HG02588 (cell line): Measurements from ENCODE around the gene MAP3K4.

ENCODE experiments used
- ATAC-seq: cut with Tn5 transposase; IDR thresholded peaks from one replicate; pipeline ENCODE4 v1.9.1; 2021; ENCODE audit warnings: mild to moderate bottlenecking, moderate library complexity; ENCODE audit not compliant: unreplicated experiment

The MAP3K4 gene

DNA sequence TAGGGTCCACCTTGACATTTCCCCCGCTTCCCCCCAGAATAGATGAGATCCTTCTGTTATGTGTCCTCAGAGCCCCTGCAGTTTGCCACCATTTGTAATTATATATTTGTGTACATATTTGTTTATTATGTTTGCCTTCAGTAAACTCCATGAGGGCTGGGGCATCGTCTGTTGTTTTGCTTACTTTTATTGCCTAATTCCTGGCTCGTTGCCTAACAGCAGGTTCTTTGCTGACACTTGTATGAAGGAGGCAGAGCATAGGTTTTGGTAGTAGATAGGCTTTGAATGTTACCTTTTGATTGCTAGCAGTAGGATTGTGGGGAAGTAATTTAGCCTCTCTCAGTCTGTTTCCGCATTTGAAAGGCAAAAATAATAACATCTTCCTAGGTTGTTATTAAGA is 9.9 kb downstream of the MAP3K4 start:
- ATAC-seq = no peak

DNA sequence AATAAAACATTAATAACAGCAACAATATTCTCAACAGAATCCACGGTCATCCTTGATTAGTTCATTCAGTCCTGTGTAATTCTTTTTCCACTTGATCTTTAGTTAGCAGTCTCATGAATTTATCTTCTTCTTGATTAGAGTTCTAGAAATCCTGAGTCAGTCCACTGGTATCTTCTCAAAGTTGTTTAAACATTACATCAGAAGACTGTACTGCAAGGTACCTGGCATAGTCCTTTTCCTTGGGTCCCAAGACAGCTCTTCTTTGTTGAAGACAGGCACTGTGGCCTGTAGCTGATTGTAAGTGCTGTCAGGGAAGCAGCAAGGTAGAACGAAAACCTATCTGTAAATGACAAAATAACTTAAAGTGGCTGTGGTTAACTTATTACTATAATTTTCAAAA is 11.8 kb downstream of the MAP3K4 start:
- ATAC-seq = no peak

DNA sequence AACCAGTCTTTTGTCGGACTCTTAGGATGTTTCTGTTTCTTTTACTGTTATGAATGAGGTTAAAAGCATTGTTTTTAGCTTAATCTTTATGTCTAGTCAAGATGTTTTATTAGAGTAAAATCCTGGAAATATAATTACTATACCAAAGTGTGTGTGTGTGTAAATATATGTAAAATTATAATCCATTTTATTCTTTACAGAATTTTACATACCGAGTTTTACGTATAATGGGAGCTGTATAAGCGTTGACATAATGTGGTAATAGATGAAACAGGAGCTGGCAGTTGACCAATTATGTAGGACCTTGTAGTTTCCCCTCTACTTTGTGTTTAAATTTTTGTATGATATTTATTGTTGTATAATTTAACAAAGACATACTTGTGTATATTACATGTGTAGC is 16.7 kb downstream of the MAP3K4 start:
- no peak for ATAC-seq

- no peak for ATAC-seq
Observed at GRCh38 chr6:161009991-161010390, 18.4 kb downstream of the MAP3K4 start.

GRCh38 chr6:161010418-161010817 is 18.8 kb downstream of the MAP3K4 start:
- ATAC-seq = no peak

- ATAC-seq = no peak
Observed at GRCh38 chr6:161011492-161012480, 20.2 kb downstream of the MAP3K4 start.

GRCh38 chr6:161013695-161014094 is 22.1 kb downstream of the MAP3K4 start:
- no peak for ATAC-seq

DNA sequence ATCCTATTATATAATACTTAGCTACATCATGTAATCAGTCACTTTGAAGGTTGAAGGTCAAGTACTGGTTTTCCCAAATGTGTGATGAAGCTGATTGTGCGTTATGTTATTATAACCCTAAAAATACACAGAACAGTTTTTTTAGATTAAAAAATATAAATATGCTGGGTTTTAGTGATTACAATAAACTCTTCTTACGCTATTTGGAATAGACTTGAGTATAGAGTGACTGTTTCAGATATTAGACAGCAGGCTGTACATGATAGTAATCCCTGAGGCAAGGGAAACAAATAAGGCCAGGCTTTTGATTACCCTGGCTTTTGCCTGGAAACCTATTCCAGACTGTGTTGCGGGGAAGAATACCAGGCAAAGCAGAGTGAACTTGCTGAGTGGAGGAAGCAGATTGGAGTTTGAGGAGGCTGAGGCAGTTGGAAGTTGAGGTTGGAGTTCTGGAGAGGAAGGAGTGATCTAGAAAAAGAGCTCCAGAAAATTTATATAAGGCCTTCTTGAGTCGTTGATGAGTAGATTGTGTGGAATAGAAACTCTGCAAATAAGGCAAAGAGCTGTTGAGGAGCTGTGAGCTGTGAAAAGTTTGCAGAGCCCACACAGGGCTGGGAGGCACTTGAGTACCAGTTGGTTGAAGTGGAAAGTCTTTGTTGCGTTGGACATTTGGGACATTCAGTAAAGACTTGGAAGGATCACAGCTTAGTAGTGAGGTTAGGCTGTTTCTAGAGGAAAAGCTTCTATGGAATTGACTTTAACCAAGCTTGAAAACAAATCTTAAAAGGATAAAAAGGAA is 26.4 kb downstream of the MAP3K4 start:
- ATAC-seq = no peak

- no peak for ATAC-seq
Observed at GRCh38 chr6:161019324-161019839, 27.8 kb downstream of the MAP3K4 start.

GRCh38 chr6:161021543-161021942 is 30.0 kb downstream of the MAP3K4 start:
- no peak for ATAC-seq

- ATAC-seq = no peak
Observed at GRCh38 chr6:161021998-161022743, 30.6 kb downstream of the MAP3K4 start.

- ATAC-seq = no peak
Observed at GRCh38 chr6:161023316-161023715, 31.7 kb downstream of the MAP3K4 start.

DNA sequence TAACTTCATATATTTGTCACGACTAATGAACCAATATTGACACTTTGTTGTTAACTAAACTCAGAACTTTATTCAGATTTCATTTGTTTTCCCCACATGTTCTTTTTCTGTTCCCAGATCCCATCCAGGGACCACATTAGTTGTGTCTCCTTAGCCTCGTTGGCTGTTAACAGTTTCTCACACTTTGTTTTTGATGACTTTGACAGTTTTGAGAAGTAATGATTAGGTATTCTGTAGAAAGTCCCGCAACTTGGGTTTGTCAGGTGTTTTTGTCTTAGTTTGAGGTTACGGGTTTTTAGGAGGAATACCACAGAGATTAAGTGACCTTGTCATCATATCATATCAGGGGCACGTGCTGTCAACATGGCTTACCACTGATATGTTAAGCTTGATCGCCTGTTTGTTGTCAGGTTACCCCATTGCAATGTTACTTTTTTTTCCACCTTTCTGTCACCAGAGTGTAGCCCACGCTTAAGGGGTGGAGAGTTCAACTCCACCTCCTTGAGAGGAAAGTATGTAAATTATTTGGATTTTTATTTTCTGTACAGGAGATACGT is 32.9 kb downstream of the MAP3K4 start:
- no peak for ATAC-seq

GRCh38 chr6:161027385-161027784 is 35.8 kb downstream of the MAP3K4 start:
- ATAC-seq = no peak

- ATAC-seq = peak; percentile 86
Observed at GRCh38 chr6:161029195-161029809, 37.7 kb downstream of the MAP3K4 start.

DNA sequence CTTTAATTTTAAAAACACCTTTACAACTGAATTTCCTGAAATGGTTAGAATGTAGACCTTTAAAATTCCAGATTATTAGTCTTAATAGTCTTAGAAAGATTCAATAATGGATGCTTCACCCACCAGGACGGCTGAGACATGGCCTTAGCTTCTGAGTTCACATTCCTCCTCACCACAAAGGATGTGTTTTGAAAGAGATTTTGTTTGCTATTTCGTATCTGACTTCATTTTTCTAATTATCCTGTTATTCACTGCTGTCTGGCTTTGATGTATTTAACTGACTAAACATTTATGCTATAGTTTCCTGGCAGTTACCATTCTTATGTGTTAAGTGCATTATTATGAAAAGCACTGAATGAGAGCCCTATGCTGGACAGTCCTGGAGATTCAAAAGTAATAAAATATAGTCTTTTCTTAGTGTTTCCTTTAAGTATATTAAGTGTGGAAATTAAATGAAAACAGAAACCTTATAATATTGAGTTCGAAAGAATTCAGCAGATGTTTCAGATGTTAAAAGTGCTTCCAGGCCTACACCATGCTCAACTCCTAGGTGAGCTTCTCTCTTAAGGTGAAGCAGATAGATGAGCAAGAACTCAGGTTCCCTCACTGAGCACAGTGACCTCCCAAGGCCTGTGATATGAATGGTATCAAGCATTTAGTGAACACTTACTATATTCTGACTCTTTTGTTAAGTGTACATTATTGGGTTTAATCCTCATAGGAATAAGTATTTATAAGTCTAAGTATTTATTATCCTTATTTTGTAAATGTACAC is 40.3 kb downstream of the MAP3K4 start:
- no peak for ATAC-seq

GRCh38 chr6:161033667-161034066 is 42.1 kb downstream of the MAP3K4 start:
- no peak for ATAC-seq

GRCh38 chr6:161035182-161035980 is 43.8 kb downstream of the MAP3K4 start:
- no peak for ATAC-seq

- ATAC-seq = no peak
Observed at GRCh38 chr6:161035981-161036263, 44.4 kb downstream of the MAP3K4 start.
